ENCODE data around the gene STK4.

Gene STK4

GRCh38 chr20:44954211-44954610 lies 12.1 kb upstream of the STK4 start:
- no peak for DNase-seq (ENCODE audit: low read depth)

- DNase-seq (ENCODE audit: low read depth): no peak
Observed at GRCh38 chr20:44955270-44955669, 11.0 kb upstream of the STK4 start.

- DNase-seq (ENCODE audit: low read depth): no peak
Observed at GRCh38 chr20:44956410-44956809, 9.9 kb upstream of the STK4 start.

- DNase-seq (ENCODE audit: low read depth): no peak
Observed at GRCh38 chr20:44958276-44958675, 8.0 kb upstream of the STK4 start.

- no peak for DNase-seq (ENCODE audit: low read depth)
Observed at GRCh38 chr20:44959082-44959637, 7.2 kb upstream of the STK4 start.

DNA sequence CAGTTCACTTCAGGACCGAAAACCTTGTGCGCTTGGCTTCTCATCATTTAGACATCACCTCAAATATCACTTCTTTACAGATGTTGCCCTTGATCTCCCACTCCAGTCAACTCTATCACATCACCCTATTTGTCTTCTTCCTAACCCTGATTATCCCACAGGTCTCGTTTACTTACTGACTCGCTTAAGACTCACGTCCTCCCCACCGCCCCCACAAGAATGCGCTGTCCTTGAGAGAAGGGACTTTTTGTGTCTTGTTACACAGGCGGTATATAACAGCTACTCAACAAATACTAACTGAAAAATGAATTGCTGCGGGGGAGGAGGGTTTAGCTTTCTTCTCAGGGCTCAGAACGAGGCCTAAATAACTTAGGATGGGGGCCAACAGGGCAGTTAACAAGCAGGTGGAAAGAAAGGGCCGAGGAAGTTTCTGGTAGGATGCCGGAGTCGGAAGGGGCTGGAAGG lies 6.6 kb upstream of the STK4 start:
- DNase-seq (ENCODE audit: low read depth): peak; percentile 67

DNA sequence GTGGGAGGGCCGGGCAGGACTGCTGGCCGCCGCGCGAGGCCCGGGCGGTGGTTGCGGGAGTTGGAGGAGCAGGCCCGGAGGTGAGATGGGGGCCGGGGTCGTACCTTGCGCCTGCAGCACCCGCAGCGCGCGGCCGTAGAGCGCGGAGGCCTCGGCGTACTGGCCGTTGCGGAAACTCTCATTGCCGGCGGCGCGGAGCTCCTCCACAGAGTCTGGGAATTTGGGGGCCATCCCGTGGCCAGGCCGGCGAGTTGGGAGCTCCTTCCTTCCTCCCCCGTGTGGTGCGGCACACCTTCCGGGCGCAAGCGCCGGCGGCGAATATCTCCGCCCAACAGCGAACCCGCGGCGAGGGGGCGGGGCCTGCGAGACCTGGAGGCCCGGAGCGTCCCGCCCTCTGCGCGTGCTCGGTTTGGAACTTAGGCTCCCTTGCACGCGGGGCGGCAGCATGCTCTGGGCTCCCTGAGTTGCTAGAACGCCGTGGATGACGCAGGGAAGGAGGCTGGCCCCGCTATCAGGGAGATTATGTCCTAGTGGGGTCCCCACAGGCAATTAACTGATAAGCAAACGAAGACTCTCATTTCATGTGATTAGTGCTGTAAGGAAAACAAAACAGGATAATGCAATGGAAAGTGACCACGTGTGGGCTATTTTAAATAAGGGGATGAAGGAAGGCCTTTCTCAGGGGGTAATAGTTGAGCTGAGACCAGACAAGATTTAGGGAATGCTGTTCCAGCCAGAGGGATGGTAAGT lies 6.0 kb upstream of the STK4 start, which contains the start of gene TOMM34:
Gene TOMM34, minus strand, starts transcription at position 295 of the 750 bp plus-strand sequence. Its CDS starts 64 bp downstream, at position 231.
- peak; percentile 95 for DNase-seq (ENCODE audit: low read depth)

DNA sequence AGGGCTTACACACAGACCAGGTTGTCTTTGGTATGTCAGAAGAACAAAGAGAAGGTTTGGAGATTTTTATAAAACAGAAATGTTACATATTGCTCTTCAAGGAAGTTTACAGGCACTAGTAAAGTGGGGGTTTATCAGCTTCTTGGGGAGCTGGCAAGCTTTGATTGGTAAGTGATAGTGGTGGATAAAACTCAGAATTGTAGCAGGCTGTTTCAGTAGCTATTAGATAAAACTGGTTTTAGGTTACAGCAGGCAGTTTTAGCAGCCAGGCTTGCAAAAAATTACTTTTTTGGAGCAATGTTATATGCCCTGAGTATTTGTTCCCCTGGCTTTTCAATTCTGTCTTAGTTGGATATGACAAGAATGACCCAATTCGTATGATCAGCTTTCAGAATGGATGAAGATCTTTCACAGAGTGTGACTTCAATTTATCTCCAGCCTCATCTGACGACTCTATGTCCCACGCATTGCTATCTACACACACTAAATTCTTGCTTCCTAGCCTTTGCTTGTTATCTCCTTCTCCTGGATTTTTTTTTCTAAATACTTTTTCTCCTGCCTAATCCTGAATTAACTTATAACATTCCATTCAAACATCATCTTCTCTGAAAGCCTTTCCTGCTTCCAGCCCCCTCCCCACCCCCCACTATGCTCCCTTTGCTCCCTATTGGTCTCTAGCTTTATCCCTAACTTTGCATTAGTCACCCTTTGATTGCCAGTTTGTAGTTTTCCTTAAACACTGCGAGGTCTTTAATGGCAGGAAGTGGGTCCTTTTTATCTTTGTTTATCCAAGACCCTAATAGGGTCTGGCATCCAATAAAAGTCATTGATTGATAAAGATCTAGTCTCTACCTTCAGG lies 5.1 kb upstream of the STK4 start:
- no peak for DNase-seq (ENCODE audit: low read depth)

- DNase-seq (ENCODE audit: low read depth): no peak
Observed at GRCh38 chr20:44961870-44962267, 4.4 kb upstream of the STK4 start.

DNA sequence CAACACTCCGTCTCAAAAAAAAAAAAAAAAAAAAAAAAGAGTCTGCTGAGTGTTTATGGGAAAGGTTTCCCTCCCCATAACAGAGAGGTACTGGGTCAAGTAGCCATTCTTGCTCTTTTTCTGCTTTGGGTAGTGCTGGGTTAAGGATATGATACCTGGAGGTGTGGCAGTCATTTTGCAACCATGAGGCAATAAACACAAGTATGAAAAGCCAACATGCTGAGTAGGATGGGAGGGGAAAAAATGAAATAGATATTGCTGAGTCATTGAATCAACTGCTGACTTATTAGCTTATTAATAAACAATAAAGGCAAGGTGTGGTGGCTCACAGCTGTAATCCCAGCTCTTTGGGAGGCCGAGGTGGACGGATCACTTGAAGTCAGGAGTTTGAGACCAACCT lies 3.8 kb upstream of the STK4 start:
- DNase-seq (ENCODE audit: low read depth): no peak

GRCh38 chr20:44963325-44964215 lies 2.7 kb upstream of the STK4 start:
- DNase-seq (ENCODE audit: low read depth): no peak

- no peak for DNase-seq (ENCODE audit: low read depth)
Observed at GRCh38 chr20:44965651-44966029, 672 bp upstream of the STK4 start.

DNA sequence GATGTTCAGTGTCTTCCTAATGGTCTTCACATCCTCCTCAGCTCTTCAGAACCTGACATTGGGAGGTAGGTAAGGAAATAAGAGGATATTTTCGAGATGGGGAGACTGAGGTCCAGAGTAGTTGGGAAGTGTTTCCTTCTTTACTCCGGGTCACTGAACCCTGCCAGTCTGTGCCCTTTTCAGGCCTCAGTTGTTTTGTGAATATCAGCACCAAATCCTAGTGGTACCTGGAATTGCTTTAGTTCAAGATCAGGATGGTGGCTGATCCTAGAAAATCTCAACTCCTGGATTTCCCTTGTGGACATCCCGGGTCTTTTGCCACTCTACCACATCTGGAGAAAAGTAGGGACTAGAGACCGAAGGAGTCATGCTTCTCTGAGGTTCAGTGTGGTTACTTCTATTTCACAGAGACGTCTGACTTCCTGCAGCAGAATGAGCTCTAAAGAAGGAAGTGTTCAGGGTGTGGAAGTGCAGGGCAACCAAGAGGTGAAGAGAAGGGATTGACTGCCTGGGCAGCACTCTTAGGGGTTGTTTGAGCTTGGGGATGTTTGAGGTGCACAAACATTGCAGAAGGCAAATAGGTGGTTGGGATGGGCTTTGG lies 995 bp downstream of the STK4 start:
- peak; percentile 19 for DNase-seq (ENCODE audit: low read depth)

DNA sequence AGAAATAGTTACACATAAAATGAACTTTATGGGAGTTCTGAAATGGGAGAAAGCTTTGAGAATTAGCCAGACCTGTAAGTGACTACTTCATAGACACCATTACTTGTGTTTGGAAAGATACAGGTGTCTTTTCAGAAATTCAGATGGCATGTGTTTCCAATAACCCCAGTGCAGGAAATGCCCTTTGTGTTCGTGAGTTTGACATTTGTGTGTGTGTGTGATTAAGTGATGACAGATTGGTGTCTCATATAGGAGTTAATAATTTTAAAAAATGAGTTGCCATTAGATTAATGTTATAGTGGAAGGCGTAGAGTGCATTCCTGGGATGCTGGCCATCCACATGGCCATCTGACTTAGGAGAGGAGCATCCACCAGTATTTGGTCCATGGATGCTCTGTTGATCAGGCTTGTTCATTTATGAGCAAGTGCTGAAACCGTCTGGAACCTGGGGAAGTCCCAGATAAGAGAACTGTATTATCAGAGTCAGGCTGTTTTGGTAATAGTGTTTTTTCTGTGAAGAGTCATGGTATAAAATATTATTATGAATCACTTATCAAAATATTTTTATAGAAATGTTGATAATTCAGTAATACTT lies 3.1 kb downstream of the STK4 start:
- no peak for DNase-seq (ENCODE audit: low read depth)

DNA sequence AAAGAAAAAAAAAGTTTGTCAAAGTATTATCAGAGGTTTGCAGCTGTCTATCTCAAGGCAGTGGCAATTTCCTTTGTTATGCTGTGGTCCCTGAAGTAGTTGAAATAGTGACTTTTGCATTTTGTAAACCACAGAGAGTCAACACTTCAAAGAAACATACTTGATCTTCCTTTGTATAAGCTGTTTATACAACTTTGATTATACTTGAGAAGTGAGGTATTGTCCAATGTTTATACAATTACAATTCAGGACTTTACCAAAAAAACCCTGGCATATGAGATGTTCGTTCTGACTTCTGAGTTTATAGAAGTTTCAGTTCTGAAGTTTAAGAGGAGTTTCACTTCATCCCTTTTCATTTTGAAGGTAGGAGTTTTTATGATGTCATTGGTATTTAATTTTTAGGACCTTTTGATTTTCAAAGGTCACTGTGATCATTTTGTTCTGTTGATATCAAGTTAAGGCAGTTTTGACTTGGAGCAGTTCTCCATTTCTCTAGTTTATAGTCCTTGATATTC lies 4.0 kb downstream of the STK4 start:
- DNase-seq (ENCODE audit: low read depth): no peak

DNA sequence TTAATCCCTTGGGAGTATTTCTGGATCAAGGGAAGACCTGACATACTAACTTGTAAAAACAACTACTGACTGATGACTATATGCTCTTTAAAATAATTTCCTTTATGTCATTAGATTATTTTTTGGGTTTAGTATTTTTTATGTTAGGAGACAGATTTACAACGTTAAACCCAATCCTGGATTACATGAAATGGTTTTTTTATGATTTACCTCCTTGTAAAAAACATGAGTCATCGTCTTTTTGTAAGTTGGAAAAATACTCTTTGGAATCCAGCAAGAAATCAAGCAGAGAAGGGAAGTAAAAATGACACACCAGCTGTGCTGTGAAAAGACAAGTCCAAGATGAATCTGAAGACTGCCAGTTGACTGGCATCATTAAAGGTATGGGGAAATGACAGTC lies 6.7 kb downstream of the STK4 start:
- DNase-seq (ENCODE audit: low read depth): no peak

DNA sequence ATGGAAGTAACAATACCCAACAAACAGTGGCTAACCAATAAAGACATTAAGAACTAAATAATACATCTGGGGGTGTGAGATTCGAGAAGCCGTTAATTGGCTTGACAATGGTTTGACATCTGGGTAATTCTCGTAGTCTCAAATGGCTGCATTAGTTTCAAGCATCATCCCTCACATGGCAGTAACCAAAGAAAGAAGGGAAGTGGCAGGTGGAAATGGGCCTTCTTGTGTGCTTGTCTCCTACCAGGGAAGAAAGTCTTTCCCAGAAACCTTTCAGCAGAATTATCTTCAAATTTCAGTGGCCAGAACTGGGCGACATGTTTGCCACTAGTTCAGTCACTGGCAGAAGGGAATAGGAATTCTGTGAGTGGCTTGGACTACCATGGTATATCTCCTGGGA lies 10.4 kb downstream of the STK4 start:
- DNase-seq (ENCODE audit: low read depth): no peak

DNA sequence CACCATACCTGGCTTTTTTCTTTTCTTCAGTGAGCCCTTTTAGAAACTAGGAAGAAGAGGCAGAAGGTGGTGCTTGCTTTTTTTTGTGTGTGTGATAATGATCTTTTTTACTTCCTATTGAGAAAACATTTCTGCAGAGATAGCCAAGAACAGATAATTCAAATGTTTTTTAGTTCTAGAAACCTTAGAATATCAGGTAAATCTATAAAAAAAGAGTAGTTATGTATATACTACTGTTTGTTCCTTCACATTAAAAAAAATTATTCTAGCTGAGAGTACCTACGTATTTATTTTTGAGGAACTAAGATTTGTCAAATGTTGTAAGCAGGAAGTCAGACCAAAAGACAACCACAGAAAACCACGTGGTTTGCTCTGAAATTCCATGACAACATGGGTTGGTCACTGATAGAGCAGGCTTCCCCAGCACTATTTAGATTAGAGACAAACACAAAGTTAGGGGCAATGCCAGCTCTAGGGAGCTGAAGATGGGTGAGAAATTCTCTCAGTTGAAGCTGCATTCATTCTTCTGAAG lies 12.8 kb downstream of the STK4 start:
- peak; percentile 42 for DNase-seq (ENCODE audit: low read depth)

- DNase-seq (ENCODE audit: low read depth): no peak
Observed at GRCh38 chr20:44981736-44982406, 15.6 kb downstream of the STK4 start.

DNA sequence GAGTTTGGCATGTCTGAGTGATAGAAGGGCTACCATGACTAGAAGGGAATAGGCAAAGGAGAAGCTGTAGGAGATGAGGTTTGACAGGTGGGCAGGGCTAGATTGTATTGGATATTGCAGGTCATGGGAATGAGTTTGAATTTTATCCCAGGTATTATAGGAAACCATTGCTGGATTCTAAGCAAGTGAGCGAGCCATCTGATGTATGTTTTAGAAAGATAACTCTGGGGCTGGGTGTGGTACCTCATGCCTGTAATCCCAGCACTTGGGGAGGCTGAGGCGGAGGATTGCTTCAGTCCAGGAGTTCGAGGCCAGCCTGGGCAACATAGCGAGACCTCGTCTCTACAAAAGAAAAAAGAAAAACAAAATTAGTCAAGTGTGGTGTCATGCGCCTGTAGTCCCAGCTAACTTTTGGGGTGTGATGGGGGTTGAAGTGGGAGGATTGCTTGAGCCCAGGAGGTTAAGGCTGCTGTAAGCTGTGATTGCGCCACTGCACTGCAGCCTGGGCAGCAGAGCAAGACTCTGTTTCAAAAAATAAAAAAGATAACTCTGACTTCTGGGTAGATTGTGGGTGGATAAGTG lies 16.9 kb downstream of the STK4 start:
- DNase-seq (ENCODE audit: low read depth): no peak

Data from activated T-helper 9 cell treated with anti-CD3 and anti-CD28 coated beads, Interleukin-2, amount 50 U/mL, for 16 hours (primary cell).